Non-pigmented ciliary epithelial cell (primary cell): ENCODE measurements around the gene CXCL12.

Experiments
- DNase-seq: peaks from one replicate; pipeline ENCODE4 v3.0.0-alpha.2; 2010; ENCODE audit warnings: low read depth

Gene CXCL12

GRCh38 chr10:44334091-44334490 is 50.8 kb downstream of the CXCL12 start:
- no peak for DNase-seq

- DNase-seq: no peak
Measured at GRCh38 chr10:44333511-44333910, 51.4 kb downstream of the CXCL12 start.

- DNase-seq: no peak
Measured at GRCh38 chr10:44332465-44332864, 52.4 kb downstream of the CXCL12 start.

- DNase-seq: no peak
Measured at GRCh38 chr10:44330431-44330830, 54.5 kb downstream of the CXCL12 start.

GRCh38 chr10:44327461-44327860 is 57.4 kb downstream of the CXCL12 start:
- DNase-seq: no peak
